ENCODE measurements around the gene PARD3.
A peak's percentile ranks its signal among the peaks of the same experiment; 100 is the strongest.

DNA sequence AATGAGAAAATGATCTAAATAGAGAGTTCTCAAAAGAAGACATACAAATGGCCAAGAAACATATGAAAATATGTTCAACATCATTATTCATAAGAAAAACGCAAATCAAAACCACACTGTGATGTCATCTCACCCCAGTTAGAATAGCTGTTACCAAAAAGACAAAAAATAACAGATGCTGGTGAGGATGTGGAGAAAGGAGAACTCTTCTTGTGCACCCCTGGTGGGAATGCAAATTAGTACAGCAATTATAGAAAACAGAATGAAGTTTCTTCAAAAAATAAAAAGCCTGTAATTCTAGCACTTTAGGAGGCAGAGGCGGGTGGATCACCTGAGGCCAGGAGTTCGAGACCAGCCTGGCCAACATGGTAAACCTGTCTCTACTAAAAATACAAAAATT is 199.3 kb downstream of the PARD3 start:
- no peak for TF ChIP-seq EZH2 (IDR thresholded peaks at IDR 0.05; ENCODE audit: borderline replicate concordance, low read depth, low read length, severe bottlenecking)
- TF ChIP-seq, protein P1, sequence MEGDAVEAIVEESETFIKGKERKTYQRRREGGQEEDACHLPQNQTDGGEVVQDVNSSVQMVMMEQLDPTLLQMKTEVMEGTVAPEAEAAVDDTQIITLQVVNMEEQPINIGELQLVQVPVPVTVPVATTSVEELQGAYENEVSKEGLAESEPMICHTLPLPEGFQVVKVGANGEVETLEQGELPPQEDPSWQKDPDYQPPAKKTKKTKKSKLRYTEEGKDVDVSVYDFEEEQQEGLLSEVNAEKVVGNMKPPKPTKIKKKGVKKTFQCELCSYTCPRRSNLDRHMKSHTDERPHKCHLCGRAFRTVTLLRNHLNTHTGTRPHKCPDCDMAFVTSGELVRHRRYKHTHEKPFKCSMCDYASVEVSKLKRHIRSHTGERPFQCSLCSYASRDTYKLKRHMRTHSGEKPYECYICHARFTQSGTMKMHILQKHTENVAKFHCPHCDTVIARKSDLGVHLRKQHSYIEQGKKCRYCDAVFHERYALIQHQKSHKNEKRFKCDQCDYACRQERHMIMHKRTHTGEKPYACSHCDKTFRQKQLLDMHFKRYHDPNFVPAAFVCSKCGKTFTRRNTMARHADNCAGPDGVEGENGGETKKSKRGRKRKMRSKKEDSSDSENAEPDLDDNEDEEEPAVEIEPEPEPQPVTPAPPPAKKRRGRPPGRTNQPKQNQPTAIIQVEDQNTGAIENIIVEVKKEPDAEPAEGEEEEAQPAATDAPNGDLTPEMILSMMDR (IDR thresholded peaks at IDR 0.05; ENCODE audit: borderline replicate concordance, extremely low read depth, low read length, poor library complexity, severe bottlenecking): peak; percentile 5
